Stimulated activated CD4-positive, alpha-beta T cell treated with anti-CD3 and anti-CD28 coated beads, Interleukin-2, amount 100 ng/mL, for 4 hours (primary cell): ENCODE results near the gene MPV17.
A peak's percentile ranks its signal among the peaks of the same experiment; 100 is the strongest.
"Not testable (repeated sequence)": the region's sequence is repeated elsewhere in the genome, so short reads cannot be mapped to it uniquely, and the experiment has no call there.

Source experiments
- DNase-seq: peaks from one replicate; pipeline ENCODE4 v3.0.0-alpha.2; 2020; ENCODE audit warnings: low read depth

The MPV17 gene

DNA sequence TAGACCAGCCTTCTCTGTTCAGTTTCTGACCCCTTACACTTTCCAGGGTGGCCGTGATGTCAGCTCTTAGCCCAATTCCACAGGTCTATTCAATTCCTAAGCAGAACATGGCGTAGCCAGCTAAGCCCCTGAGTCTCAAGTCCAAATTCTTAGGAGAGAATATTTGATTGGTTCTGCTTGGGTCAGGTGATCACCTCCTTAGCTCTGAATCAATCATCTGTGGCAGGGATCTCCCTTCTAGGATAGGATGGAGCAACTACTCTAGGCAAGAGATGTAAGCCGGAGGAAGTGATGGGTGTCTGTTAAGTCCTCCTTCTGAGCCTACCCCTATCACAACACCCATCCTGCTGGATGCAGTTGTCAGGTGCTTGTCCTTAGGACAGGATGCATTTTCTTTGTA is 25.7 kb downstream of the MPV17 start:
- no peak for DNase-seq

DNA sequence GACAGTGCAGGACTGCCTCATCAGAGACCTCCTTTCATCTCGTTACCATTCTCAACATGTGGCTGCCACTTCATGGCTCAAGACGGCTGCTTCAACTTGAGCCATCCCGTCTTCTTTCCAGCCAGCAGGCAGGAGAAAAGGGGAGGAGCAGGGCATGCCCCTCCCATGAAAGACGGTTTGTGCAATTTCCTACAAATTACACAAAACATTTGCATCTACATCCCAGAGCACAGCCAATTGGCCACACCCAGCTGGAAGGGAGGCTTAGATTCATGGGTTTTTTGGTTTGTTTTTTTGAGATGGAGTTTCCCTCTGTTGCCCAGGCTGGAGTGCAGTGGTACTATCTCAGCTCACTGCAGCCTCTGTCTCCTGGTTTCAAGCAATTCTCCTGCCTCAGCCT is 26.4 kb downstream of the MPV17 start:
- DNase-seq: no peak

DNA sequence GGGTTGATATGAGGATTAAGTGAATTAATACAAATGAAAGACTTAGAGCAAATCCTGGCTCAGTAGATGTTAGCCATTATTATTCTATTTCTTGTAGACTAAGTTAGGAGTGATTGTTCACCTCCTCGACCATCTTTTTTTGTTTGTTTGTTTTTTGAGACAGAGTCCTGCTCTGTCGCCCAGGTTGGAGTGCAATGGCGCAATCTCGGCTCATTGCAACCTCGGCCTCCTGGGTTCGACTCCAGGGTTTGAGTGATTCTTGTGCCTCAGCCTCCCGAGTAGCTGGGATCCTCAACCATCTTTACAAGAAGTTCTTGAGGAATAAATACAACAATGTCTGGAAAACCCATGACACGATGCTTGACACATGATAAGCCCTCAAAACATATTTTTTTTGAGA is 28.0 kb downstream of the MPV17 start:
- DNase-seq: no peak

DNA sequence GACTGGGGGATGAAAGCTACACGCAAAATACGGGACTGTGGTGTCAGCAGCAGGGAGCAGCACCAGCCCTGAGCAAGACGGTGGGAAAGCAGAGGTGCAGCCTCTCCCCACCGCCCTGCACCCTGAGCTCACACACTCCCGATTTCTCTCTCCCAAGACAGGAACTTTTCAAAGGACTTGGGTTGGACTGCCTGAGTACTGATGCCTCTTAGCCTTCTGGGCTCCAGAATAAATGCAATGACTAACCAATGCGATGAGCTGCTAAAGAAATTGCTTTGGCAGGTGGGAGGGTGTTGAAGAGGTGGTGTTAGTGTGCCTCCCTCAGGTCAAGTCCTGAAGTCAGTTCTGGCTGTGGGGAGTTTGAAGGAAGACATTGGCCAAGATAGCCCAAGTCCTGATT is 31.0 kb downstream of the MPV17 start:
- DNase-seq: no peak

DNA sequence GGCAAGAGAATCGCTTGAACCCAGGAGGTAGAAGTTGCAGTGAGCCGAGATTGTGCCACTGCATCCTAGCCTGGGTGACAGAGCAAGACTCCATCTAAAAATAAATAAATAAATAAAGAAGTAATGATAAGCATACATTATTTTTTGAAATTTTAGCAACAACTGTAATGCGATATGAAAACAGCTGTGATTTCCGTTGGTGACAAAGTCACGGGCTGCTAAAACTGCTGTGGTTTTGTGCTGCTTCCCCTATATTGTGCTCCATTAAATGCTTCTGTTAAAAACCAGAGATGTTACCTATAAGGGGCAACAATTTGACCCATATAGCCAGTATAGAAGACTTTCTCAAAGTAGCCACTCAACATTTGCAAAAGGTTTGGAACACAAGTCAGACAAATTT is 32.3 kb downstream of the MPV17 start:
- DNase-seq: no peak

DNA sequence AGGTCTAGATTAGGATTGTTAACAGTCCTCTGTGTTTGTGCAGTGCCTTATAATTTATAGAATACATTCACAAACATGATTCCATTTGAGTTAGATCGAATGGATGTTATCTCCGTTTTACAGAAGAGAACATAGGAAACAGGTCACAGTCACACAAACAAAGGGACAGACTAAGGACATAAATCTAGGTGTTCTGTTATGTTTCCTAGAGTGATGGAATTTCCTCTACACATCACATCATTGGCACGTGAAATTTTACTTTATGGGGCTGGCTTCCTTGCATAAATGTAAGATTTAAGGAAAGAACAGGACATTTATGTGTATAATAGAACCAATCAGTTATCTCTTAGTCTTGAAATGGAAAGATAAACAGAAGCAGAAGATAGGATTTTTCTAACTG is 34.3 kb downstream of the MPV17 start:
- no peak for DNase-seq

DNA sequence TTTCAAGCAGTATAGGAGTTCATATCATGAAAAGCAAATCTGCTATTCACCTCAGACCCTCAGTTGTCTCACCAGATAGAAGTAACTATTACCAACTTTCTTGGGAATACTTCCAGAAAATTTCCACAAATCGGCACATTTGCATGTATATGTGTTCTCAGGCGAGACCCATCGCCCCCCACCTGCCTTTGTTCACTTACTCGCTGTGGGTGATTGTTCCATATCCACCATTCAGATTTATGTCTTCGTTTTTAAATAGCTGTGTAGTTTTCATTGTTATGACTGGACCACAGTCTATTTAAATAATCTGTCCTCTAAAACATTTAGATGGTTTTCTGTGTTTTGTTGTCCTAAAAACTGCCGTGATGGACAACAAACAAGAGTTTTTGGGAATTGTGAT is 37.4 kb downstream of the MPV17 start:
- no peak for DNase-seq

DNA sequence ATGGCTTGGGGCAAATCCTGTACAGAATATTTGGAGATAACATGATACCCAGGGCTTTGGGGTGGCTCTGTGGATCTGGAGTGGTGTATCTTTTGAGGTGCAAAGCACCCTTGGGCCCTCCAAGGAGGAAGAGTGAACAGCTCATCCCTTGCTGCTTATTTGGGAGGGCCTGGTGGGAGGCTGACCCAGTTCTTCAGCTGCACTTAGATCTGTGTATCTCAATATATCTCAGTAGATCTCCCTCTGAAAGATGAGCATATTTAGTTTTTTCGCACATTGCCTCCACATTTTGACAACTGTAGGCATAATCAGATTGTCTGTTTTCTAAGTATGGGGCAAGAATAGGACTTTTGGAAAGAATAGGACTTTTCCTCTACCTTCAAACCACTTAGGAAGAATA is 37.9 kb downstream of the MPV17 start:
- DNase-seq: no peak

DNA sequence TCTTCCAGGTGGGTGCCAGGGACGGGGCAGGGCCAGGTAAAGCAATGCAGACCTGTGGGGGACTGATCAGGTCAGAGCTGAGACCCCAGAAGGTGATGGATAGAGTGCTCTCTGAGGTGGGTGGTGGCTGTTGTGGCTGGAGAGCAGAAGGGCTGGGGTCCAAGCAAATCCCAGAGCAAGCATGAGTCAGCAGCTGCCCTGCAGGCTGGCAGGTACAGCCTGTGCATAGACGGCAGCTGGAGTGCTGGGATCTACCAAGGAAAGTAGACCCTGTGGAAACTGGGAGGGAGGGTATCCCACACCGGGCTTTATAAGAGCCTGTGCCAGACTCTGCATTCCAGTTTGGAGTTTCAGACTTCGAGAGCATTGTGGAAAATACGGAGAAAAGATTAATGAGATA is 40.0 kb downstream of the MPV17 start:
- no peak for DNase-seq

DNA sequence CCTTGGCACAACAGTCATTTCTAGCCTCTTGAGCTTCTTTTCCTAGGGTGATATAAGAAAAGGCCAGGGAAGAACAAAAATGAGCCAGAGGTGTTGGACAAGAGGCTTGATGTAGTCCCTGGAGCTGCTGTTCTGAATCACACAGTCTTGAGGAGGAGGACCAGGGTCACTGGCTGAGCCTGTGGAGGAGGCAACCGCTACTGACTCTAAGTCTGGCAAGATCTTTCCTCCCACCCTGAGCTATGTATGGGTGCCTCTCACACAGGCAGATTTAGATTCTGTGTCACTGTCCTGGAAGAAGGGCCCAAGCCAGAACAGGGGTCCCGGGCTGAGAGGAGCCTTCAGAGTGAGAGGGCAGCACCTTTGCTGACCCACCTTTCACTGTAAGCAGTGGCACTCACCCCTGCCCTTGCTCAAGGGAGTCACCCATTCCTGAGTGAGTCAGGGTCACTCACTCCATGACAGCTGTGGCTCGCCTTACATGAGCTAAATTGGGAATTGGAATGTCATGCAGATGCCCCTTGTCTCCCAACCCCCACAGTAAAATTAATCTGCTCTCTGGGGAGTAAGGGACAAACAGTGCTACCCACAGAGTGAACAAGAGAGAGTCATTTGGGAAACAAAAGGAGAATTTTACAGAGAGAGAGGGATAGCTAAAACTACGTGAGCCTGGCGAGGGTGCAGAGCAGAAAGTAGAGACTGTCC is 40.9 kb downstream of the MPV17 start, which contains the start of gene TRIM54:
TSS of gene TRIM54 (plus strand) at position 575 of the 705 bp plus-strand sequence. CDS start 303 bp downstream, outside the sequence.
- DNase-seq: no peak

DNA sequence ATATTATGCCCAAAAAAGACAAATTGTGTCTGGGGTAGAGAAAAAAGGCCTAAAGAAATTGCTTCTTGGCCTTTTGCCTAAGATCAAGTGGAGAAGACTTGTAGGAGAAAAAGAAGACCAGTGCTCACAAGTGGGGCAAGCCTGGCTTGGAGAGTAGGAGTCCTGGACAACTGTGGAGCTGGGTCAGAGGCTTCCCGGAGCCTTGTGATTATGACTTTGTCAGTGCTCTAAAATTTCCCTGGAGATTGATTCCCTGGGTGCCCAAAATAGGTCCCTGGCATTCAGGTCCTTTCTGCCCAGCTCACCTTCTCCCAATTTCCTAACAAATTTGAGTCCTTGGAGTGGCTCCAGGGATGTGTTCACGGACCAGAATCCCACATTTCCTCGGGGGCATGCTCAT is 41.5 kb downstream of the MPV17 start:
- no peak for DNase-seq

DNA sequence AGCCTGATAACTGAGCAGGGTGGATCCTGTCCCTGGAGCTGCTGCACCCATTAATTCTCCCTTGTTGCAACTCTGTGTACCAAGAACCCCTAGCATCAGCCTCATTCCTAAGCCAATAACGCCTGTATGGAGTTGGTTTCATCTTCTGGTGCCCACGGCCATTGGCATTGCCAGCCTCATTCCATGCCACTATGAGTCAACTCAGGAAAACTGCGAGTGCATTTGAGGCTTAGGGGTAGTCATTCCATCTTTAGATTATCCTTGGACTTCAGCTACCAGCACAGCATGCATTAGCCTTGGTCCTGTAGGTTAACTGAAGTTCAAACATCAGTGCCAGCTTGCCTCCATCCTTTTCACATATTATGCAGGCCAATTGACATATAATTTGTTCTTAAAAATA is 42.1 kb downstream of the MPV17 start:
- no peak for DNase-seq

DNA sequence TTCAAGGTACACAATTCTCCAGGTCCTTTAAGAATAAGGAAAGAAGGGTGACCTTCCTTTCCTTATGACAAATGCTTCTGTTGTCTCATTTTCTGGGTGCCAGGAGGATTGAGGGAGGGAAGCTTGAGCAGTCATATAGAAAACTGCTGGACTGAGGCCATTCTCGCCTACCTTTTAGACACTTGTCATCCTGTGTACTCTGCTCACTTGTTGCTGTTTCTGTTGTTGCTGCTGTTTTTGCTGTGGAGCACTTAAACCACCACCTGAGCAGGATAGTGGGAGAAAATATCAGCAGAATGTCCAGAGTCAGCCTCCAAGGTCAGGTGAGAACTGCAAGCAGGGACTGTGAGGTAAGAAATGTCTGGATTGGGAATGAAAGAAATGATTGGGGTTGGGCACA is 44.9 kb downstream of the MPV17 start:
- no peak for DNase-seq

DNA sequence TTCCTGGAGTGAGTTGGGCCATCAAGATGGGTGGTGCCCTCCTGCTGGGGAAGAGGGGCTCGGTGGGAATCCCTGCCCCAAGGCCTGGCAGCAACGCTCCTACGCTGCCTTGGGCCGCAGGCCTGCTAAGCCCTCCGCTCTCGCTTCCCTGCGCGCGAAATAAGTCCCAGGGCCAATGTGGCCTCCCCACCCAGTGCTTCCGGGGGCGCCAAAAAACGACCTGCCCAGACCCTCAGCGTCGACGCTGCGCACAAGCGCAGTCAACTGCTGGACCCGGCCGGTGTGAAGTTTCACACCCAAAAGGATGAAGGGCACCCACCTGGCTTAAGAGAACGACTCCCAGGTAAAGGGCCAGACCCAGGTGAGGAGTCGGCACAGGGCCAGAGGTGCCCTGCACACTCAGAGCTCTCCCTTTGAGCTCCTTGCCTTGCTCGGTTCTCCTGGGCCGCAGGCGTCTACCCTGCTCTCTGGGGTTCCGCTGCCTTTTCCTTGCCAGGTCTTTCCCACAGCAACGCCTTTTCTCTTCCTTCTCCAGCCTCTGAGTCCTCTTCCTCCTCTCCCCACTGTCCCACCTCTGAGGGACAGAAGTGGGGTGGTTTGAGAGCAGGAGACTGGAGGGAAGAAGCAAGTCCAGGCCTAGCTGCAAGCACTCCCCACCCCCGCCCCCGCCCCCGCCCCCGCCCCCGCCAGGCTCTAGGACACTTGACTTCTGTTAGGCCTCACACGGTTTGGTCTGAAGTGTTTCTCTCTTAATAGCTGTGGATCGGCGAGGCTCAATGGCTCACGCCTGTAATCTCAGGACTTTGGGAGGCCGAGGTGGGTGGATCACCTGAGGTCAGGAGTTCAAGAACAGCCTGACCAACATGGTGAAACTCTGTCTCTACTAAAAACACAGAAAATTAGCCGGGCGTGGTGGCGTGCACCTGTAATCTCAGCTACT is 47.4 kb downstream of the MPV17 start, which contains the start of gene DNAJC5G:
TSS of gene DNAJC5G (plus strand) at position 223 of the 940 bp plus-strand sequence. CDS start 1,296 bp downstream, outside the sequence.
- no peak for DNase-seq

DNA sequence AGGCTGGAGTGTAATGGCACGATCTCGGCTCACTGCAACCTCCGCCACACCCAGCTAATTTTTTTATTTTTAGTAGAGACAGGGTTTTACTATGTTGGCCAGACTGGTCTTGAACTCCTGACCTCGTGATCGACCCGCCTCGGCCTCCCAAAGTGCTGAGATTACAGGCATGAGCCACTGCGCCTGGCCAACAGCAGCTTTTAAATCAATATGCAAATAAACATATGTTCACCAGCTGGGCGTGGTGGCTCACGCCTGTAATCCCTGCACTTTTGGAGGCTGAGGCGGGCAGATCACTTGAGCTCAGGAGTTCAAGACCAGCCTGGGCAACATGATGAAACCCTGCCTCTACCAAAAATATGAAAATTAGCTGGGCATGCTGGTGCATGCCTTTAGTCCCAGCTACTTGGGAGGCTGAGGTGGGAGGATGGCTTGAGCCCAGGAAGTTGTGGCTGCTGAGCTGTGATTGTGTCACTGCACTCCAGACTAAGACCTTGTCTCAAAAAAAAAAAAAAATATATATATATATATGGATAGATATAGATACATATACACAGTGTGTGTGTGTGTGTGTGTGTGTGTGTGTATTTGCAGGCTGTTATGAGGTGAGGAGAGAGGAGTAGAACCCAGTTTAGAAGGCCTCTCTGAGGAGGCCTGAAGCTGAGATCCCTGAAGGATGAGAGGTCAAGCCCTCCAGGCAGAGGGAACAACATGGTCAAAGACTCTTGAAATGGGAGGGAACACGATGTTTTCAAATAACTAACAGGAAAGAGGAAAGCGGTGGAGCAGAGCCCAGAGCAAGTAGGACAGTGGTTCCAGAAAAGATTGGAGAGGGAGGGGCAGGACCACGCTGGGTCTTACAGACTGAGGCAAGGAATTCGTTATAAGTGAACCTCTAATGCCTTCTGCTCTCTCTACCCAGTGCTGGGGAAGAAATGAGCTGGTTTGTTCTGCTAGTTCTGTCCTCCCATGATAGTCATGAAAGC is 50.1 kb downstream of the MPV17 start:
- not testable (repeated sequence) for DNase-seq

DNA sequence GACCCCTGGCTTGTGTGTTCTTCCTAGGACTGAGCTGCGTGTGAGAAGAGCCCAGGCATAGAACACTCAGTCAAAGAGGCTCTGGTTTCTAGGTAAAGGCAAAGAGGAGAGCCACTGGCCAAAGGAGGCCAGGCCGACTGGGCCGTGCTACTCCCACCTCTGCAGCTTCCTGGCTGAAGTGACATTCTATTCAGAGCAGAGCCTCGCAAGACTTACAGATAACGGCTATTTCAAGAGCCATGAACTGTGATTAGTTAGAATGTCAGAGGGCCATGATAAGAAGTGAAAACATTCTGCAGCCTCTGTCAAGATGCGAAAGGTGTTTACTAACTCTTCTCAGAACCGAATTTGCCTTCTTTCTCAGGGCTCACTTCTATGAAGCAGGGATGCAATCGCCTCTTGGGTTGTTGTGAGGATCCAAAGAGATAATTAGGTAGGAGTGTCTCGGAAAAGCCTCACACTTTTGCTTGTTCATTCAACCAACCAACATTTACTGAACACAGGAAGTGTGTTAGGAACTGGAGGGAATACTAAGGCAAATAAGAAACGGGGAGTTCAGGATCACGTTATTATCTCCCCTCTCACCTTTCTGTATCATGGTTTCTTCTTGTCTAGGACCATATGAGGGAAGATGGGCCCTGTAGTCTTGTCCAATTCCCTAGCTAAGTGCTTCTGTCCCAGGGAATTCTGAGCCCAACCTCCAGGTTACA is 51.1 kb downstream of the MPV17 start:
- no peak for DNase-seq

DNA sequence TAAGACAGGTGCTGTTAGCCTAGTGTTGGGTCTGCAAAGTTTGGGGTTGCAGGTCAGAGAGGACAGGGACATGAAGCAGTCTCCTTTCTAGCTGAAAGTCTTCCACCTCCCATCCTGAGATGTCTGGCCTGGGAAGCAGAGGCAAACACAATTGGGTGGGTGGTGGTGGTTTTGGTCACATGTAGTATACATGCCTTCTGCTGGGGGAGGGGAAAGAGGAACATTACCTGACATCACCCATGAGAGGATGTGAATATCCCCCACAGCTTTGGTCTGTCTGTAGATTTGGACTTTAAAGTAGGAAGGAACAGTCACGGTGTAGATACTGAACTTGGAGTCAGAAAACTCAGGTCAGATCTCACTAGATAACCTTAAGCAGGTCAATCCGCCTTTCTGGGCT is 52.2 kb downstream of the MPV17 start:
- DNase-seq: no peak

DNA sequence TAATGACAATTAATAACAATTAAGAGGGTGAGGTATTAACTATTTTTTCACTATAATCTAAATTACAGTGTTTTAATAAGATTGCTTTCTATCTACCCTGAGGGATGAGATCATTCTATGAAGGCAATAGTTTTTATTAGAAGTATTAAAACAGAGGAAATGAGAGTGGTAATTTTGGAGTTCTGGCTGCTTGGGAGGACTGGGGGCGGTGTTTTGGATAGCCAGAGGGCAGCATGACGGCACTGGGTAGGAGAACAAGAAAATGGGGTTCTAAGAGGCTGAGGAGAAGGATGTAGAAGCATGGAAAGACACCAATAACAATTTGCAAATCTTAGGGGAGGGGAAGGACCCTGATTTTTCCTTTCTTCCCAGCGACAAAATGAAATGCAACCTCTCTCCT is 52.8 kb downstream of the MPV17 start:
- DNase-seq: no peak

DNA sequence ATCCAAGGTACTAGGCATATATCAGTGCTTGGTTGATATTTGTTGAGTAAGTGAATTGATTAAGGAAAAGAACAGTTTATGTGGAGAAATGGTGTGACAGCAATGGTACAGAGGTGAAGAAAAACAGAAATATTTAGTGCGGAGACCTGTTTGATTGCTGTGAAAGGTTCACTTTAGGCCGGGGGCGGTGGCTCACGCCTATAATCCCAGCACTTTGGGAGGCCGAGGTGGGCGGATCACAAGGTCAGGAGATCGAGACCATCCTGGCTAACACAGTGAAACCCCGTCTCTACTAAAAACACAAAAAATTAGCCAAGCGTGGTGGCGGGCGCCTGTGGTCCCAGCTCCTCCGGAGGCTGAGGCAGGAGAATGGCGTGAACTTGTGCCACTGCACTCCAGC is 54.6 kb downstream of the MPV17 start:
- DNase-seq: not testable (repeated sequence)

DNA sequence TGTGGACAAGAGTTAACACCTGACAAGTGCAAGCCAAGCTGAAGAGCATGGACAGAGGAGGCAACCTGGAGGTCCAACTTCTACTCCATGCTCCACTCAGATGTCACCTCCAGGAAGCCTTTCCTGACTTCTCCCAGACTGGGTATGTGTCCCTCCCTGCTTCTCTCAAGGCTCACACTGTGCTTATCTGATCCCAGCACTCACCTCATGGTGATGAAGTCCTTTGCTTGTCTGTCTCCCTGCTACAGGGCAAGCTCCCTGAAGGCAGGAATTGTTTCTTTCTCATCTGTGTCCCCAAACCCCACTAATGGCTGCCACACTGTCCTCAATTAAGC is 57.4 kb downstream of the MPV17 start:
- DNase-seq: no peak

DNA sequence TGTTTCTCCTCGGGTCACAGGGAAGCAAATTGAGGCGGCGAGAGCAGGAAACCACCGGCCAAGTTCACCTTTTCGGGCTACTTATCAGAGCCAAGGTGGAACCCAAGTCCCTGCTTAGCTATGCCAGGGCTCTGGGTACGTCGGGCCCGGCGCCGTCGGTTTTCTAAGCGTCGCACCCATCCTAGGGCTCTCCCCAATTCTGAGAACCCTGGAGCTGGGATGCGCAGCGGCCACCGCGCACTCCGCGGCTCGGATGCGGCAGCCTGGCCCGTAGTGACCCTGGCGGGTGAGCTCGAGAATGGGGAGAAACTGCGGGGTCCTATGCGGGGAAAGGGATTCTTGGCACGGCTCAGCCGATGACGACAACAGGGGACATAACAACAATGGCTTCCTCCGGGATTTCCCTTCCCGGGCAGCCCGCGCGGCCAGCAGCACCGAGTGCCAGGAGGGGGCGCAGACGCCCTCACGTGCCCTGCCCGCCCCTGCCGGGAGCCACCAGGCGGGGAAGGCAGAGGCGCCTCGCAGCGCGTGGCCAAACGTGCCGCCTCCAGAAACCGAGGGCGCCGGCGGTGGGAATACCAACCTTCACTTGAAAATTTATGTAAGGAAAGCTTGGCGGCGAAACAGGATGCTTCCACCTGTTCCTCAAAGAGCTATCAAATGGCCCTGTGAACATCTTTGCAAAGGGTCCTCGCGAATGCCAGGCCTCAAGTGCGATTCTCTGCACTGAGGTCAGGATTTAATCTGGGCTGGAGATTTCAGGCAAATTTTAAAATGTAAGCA is 58.0 kb downstream of the MPV17 start:
- DNase-seq: peak; percentile 46
